SK-N-SH (cell line): ENCODE measurements around the gene LDLR. TPM values are rescaled to one million over a fixed set of nuclear protein-coding genes. Genes with fewer than 3 reads are reported as not detected.

Source experiments
- CTCF ChIA-PET: fragments of 300-600, 350-600 bp; formaldehyde crosslinking; extraction: SDS; loops from one replicate; lab custom pipeline; 2021; lab: Yijun Ruan, JAX
- POLR2A ChIA-PET: fragments of 350-600 bp; sonication (Branson Sonifier 250); formaldehyde crosslinking; extraction: SDS; loops from one replicate; lab custom pipeline; 2020; ENCODE audit warnings: antibody characterized with exemption, inconsistent platforms; lab: Yijun Ruan, JAX
- DNase-seq: peaks from one replicate; pipeline ENCODE4 v3.0.0; 2012
- H2AFZ ChIP-seq: fragments of 200-600 bp; sonication (generic); 2 replicates; pipeline ENCODE4 v1.8.1; 2016; ENCODE audit warnings: antibody characterized with exemption, mild to moderate bottlenecking, low read depth
- H3F3A ChIP-seq: fragments of 200-600 bp; sonication (generic); replicated peaks from 2 replicates; pipeline ENCODE3; 2016; ENCODE audit warnings: antibody characterized with exemption, mild to moderate bottlenecking; ENCODE audit not compliant: insufficient read depth
- H3K27ac ChIP-seq, 2 experiments: fragments of 200-500 bp in 1 of 2; fragments of 200-600 bp in 1 of 2; sonication (Bioruptor generic) in 1 of 2; sonication (generic), shearing (Covaris generic) in 1 of 2; 2 replicates each; pipeline versions ENCODE4 v1.5.1 to v1.6.1; 2014 to 2016; ENCODE audit warnings: low read depth in 2 of 2, inconsistent platforms in 1 of 2, low read length in 1 of 2, mild to moderate bottlenecking in 1 of 2, mixed read lengths in 1 of 2
- H3K27me3 ChIP-seq: fragments of 200-600 bp; sonication (generic), shearing (Covaris generic); 2 replicates; pipeline ENCODE4 v1.6.1; 2016; ENCODE audit warnings: mixed run types; ENCODE audit not compliant: insufficient read depth
- H3K36me3 ChIP-seq, 2 experiments: fragments of 200-500 bp in 1 of 2; fragments of 200-600 bp in 1 of 2; sonication (Bioruptor generic) in 1 of 2; sonication (generic) in 1 of 2; replicated peaks in 1 of 2; 2 replicates each; pipeline versions ENCODE3 to v1.5.1; 2014 to 2016; ENCODE audit warnings: low read length in 1 of 2, mild to moderate bottlenecking in 1 of 2; ENCODE audit not compliant: insufficient read depth in 2 of 2, control insufficient read depth in 1 of 2
- H3K4me1 ChIP-seq, 2 experiments: fragments of 200-500 bp in 1 of 2; fragments of 200-600 bp in 1 of 2; sonication (Bioruptor generic) in 1 of 2; sonication (generic), shearing (Covaris generic) in 1 of 2; 2 replicates each; pipeline versions ENCODE4 v1.5.1 to v1.6.1; 2014 to 2016; ENCODE audit warnings: low read depth in 1 of 2, low read length in 1 of 2, mixed run types in 1 of 2; ENCODE audit not compliant: insufficient read depth in 2 of 2, control insufficient read depth in 1 of 2
- H3K4me2 ChIP-seq: fragments of 200-600 bp; sonication (generic), shearing (Covaris generic); 2 replicates; pipeline ENCODE4 v1.6.1; 2017; ENCODE audit warnings: mixed run types
- H3K4me3 ChIP-seq, 2 experiments: fragments of 200-500 bp in 1 of 2; fragments of 200-600 bp in 1 of 2; sonication (Bioruptor generic) in 1 of 2; sonication (generic), shearing (Covaris generic) in 1 of 2; 2 replicates each; pipeline versions ENCODE4 v1.5.1 to v1.8.1; 2014 to 2016; ENCODE audit warnings: low read depth in 2 of 2, inconsistent platforms in 1 of 2, low read length in 1 of 2, mild to moderate bottlenecking in 1 of 2, mixed read lengths in 1 of 2, moderate library complexity in 1 of 2
- H3K79me2 ChIP-seq: fragments of 200-600 bp; sonication (generic); 2 replicates; pipeline ENCODE4 v1.8.1; 2017; ENCODE audit warnings: mild to moderate bottlenecking; ENCODE audit not compliant: insufficient read depth
- H3K9ac ChIP-seq: fragments of 200-600 bp; sonication (generic); 2 replicates; pipeline ENCODE4 v1.6.1; 2017; ENCODE audit warnings: mixed run types
- H3K9me2 ChIP-seq: fragments of 200-600 bp; sonication (generic); 2 replicates; pipeline ENCODE4 v1.6.1; 2017; ENCODE audit warnings: mixed run types
- H3K9me3 ChIP-seq: fragments of 200-600 bp; sonication (generic); 2 replicates; pipeline ENCODE4 v1.6.1; 2017; ENCODE audit warnings: mixed run types, mild to moderate bottlenecking, moderate library complexity
- H4K20me1 ChIP-seq: fragments of 200-600 bp; sonication (generic); 2 replicates; pipeline ENCODE4 v1.6.1; 2017; ENCODE audit warnings: mild to moderate bottlenecking, mixed run types; ENCODE audit not compliant: insufficient read depth
- ELF1 ChIP-seq: IDR thresholded peaks from 2 replicates; pipeline ENCODE4 v1.4.0; 2012
- EP300 ChIP-seq, 2 experiments: IDR thresholded peaks; 2 replicates each; pipeline versions ENCODE4 v1.4.0 to v1.6.1; 2012; ENCODE audit warnings: borderline replicate concordance in 1 of 2, low read depth in 1 of 2, low read length in 1 of 2
- EZH2phosphoT487 ChIP-seq: fragments of 200-600 bp; sonication (generic); IDR thresholded peaks from 2 replicates; pipeline ENCODE4 v1.6.1; 2017; ENCODE audit warnings: low read depth, mixed run types, mild to moderate bottlenecking, antibody characterized with exemption, moderate library complexity, borderline replicate concordance
- FOSL2 ChIP-seq: IDR thresholded peaks from 2 replicates; pipeline ENCODE4 v1.4.0; 2012; ENCODE audit warnings: low read depth, mild to moderate bottlenecking, moderate library complexity, borderline replicate concordance
- FOXJ3 ChIP-seq: sonication (generic); formaldehyde crosslinking; IDR thresholded peaks from 2 replicates; pipeline ENCODE4 v1.5.1; 2020; ENCODE audit warnings: mild to moderate bottlenecking, missing genetic modification reagents
- GABPA ChIP-seq: IDR thresholded peaks from 2 replicates; pipeline ENCODE4 v1.4.0; 2012; ENCODE audit warnings: low read depth, mild to moderate bottlenecking
- JUND ChIP-seq: IDR thresholded peaks from 2 replicates; pipeline ENCODE4 v1.4.0; 2012
- NFIC ChIP-seq: IDR thresholded peaks from 2 replicates; pipeline ENCODE4 v1.4.0; 2012; ENCODE audit warnings: borderline replicate concordance
- NRF1 ChIP-seq: IDR thresholded peaks from 2 replicates; pipeline ENCODE4 v1.6.1; 2012; ENCODE audit warnings: low read depth, mild to moderate bottlenecking, low read length
- RCOR1 ChIP-seq: fragments of 150-350 bp; IDR thresholded peaks from 2 replicates; pipeline ENCODE4 v1.6.1; 2017; ENCODE audit warnings: antibody characterized with exemption, low read length
- RFX5 ChIP-seq: IDR thresholded peaks from 2 replicates; pipeline ENCODE4 v1.6.1; 2012; ENCODE audit warnings: mild to moderate bottlenecking, improper control_type of control experiment, low read length
- RXRA ChIP-seq: IDR thresholded peaks from 2 replicates; pipeline ENCODE4 v1.4.0; 2012; ENCODE audit warnings: low read depth, mild to moderate bottlenecking, borderline replicate concordance
- SIN3A ChIP-seq: IDR thresholded peaks from 2 replicates; pipeline ENCODE4 v1.6.1; 2012; ENCODE audit warnings: low read depth, mild to moderate bottlenecking, low read length, moderate library complexity, borderline replicate concordance
- SMC3 ChIP-seq: IDR thresholded peaks from 2 replicates; pipeline ENCODE4 v1.6.1; 2012; ENCODE audit warnings: low read depth, low read length, improper control_type of control experiment
- TCF12 ChIP-seq: IDR thresholded peaks from 2 replicates; pipeline ENCODE4 v1.4.0; 2012
- TEAD4 ChIP-seq: IDR thresholded peaks from 2 replicates; pipeline ENCODE4 v1.4.0; 2012; ENCODE audit warnings: mild to moderate bottlenecking, borderline replicate concordance; ENCODE audit not compliant: insufficient read depth
- WGBS: methylation state at CpG from one replicate; pipeline ENCODE4 v1.1.6; 2017; ENCODE audit warnings: low lambda C conversion rate; 5-methylcytosine and 5-hydroxymethylcytosine counted together
- polyA plus RNA-seq, 3 experiments: library from polyadenylated mRNA; depleted of rRNA; stranded (reverse); fragments of >200 nt; gene quantifications; 2 replicates each; pipeline ENCODE4 v1.2.3, GENCODE V29; 2012
- TF ChIP-seq, protein P1 (sequence below): IDR thresholded peaks from 2 replicates; pipeline ENCODE4 v1.4.0; 2012; ENCODE audit warnings: low read depth, borderline replicate concordance
- TF ChIP-seq, protein P2 (sequence below): IDR thresholded peaks from 2 replicates; pipeline ENCODE4 v1.6.1; 2012; ENCODE audit warnings: mild to moderate bottlenecking, low read depth, low read length, moderate library complexity
- TF ChIP-seq, protein P3 (sequence below): IDR thresholded peaks from 2 replicates; pipeline ENCODE4 v1.4.0; 2012; ENCODE audit warnings: low read depth
- TF ChIP-seq, protein P4 (sequence below): fragments of 200-600 bp; sonication (generic); IDR thresholded peaks from 2 replicates; pipeline ENCODE4 v1.6.1; 2017; ENCODE audit warnings: antibody characterized with exemption, mild to moderate bottlenecking, moderate library complexity
- TF ChIP-seq, protein P5 (sequence below): IDR thresholded peaks from 2 replicates; pipeline ENCODE4; 2012

Gene LDLR
- polyA plus RNA-seq, 1 of the 3 experiments (the other 2 are of a cell fraction), result 25.1 TPM

DNA sequence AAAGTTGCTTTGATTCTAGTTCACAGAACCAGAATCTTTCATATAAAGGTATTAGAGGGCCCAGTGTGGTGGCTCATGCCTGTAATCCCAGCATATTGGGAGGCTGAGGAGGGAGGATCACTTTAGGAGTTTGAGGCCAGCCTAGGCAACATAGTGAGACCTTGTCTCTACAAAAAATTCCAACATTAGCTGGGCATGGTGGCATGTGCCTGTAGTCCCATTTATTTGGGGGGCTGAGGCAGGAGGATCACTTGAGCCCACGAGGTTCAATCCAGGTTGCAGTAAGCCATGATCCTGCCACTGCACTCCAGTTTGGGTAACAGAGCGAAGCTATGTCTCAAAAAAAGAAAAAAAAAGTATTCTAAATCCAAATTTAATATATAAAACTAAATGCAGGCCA is 9.1 kb downstream of the LDLR start:
- peaks cover 73% of the 10 kb centered on the region for H3K79me2 ChIP-seq
- WGBS, result 94% methylated on average over 2 of the region's 2 CpGs
- CTCF ChIA-PET, result no interaction called here
- no peaks in the 10 kb centered on the region for H3K9me2 ChIP-seq
- no peaks in the 10 kb centered on the region for H3K27me3 ChIP-seq
- H3K4me3 ChIP-seq, result no peak overlapping the region
- no peak overlapping the region for H3K9ac ChIP-seq
- DNase-seq, result no peak
- TF ChIP-seq SMC3 (no peak), EZH2phosphoT487 (no peak), FOSL2 (no peak), FOXJ3 (CRISPR knock-in tag) (no peak), TEAD4 (no peak), NFIC (no peak), ELF1 (no peak), RFX5 (no peak), EP300 (IDR thresholded peaks at IDR 0.05; ENCODE audit: borderline replicate concordance in 1 of 2, low read depth in 1 of 2, low read length in 1 of 2) (no peak), NRF1 (no peak)
- TF ChIP-seq, protein P1, sequence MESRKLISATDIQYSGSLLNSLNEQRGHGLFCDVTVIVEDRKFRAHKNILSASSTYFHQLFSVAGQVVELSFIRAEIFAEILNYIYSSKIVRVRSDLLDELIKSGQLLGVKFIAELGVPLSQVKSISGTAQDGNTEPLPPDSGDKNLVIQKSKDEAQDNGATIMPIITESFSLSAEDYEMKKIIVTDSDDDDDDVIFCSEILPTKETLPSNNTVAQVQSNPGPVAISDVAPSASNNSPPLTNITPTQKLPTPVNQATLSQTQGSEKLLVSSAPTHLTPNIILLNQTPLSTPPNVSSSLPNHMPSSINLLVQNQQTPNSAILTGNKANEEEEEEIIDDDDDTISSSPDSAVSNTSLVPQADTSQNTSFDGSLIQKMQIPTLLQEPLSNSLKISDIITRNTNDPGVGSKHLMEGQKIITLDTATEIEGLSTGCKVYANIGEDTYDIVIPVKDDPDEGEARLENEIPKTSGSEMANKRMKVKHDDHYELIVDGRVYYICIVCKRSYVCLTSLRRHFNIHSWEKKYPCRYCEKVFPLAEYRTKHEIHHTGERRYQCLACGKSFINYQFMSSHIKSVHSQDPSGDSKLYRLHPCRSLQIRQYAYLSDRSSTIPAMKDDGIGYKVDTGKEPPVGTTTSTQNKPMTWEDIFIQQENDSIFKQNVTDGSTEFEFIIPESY, result no peak
- H2AFZ ChIP-seq, result no peak overlapping the region
- peaks cover 28% of the 10 kb centered on the region for H3F3A ChIP-seq
- no peaks in the 10 kb centered on the region; the same call in 1 of the 2 replicates for H4K20me1 ChIP-seq
- POLR2A ChIA-PET, result no interaction called here
- H3K9me3 ChIP-seq, result no peaks in the 10 kb centered on the region; the same call in 1 of the 2 replicates
- H3K4me1 ChIP-seq, result peaks cover 0 to 28% of the 10 kb centered on the region in 2 experiments; a peak in 1 of 4 replicates
- H3K27ac ChIP-seq, result no peak overlapping the region
- peaks cover 6 to 23% of the 10 kb centered on the region in 2 experiments for H3K36me3 ChIP-seq
- H3K4me2 ChIP-seq, result no peak overlapping the region

DNA sequence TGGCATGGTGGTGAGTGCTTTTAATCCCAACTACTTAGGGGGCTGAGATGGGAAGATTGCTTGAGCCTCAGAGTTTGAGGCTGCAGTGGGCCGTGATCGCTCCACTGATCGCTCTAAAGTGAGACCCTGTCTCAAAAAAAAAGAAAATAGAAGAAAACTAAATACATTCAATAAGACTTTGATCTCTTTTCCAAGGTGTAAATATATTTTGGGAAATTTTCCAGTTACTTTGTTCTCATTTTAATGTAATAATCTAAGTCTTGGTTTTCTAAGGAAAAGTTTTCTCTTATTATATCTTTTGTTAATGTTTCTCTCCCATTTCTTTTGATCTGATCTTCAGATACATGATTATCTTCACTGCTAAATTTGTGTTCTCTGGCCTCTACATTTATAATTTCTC is 9.6 kb downstream of the LDLR start:
- no peaks in the 10 kb centered on the region for H3K27me3 ChIP-seq
- no peaks in the 10 kb centered on the region; the same call in 1 of the 2 replicates for H4K20me1 ChIP-seq
- no peak overlapping the region for H3K9ac ChIP-seq
- ChIA-PET CTCF (no interaction called here), POLR2A (no interaction called here)
- H3K79me2 ChIP-seq, result peaks cover 67% of the 10 kb centered on the region
- H3K36me3 ChIP-seq, result peaks cover 6 to 23% of the 10 kb centered on the region in 2 experiments
- H3K4me2 ChIP-seq, result no peak overlapping the region
- 99% methylated on average over 3 of the region's 3 CpGs for WGBS
- H2AFZ ChIP-seq, result no peak overlapping the region
- no peak overlapping the region for H3K27ac ChIP-seq
- H3K4me3 ChIP-seq, result no peak overlapping the region
- peaks cover 28% of the 10 kb centered on the region for H3F3A ChIP-seq
- DNase-seq, result no peak
- no peaks in the 10 kb centered on the region; the same call in 1 of the 2 replicates for H3K9me3 ChIP-seq
- H3K4me1 ChIP-seq, result peaks cover 0 to 28% of the 10 kb centered on the region in 2 experiments; a peak in 1 of 4 replicates
- H3K9me2 ChIP-seq, result no peaks in the 10 kb centered on the region
- TF ChIP-seq RXRA, result no peak
- TF ChIP-seq, protein P2, sequence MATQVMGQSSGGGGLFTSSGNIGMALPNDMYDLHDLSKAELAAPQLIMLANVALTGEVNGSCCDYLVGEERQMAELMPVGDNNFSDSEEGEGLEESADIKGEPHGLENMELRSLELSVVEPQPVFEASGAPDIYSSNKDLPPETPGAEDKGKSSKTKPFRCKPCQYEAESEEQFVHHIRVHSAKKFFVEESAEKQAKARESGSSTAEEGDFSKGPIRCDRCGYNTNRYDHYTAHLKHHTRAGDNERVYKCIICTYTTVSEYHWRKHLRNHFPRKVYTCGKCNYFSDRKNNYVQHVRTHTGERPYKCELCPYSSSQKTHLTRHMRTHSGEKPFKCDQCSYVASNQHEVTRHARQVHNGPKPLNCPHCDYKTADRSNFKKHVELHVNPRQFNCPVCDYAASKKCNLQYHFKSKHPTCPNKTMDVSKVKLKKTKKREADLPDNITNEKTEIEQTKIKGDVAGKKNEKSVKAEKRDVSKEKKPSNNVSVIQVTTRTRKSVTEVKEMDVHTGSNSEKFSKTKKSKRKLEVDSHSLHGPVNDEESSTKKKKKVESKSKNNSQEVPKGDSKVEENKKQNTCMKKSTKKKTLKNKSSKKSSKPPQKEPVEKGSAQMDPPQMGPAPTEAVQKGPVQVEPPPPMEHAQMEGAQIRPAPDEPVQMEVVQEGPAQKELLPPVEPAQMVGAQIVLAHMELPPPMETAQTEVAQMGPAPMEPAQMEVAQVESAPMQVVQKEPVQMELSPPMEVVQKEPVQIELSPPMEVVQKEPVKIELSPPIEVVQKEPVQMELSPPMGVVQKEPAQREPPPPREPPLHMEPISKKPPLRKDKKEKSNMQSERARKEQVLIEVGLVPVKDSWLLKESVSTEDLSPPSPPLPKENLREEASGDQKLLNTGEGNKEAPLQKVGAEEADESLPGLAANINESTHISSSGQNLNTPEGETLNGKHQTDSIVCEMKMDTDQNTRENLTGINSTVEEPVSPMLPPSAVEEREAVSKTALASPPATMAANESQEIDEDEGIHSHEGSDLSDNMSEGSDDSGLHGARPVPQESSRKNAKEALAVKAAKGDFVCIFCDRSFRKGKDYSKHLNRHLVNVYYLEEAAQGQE, result no peak
- no peak for TF ChIP-seq RCOR1
- TF ChIP-seq GABPA, result no peak
- TF ChIP-seq, protein P3, sequence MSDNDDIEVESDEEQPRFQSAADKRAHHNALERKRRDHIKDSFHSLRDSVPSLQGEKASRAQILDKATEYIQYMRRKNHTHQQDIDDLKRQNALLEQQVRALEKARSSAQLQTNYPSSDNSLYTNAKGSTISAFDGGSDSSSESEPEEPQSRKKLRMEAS, result no peak
- TF ChIP-seq, protein P4, sequence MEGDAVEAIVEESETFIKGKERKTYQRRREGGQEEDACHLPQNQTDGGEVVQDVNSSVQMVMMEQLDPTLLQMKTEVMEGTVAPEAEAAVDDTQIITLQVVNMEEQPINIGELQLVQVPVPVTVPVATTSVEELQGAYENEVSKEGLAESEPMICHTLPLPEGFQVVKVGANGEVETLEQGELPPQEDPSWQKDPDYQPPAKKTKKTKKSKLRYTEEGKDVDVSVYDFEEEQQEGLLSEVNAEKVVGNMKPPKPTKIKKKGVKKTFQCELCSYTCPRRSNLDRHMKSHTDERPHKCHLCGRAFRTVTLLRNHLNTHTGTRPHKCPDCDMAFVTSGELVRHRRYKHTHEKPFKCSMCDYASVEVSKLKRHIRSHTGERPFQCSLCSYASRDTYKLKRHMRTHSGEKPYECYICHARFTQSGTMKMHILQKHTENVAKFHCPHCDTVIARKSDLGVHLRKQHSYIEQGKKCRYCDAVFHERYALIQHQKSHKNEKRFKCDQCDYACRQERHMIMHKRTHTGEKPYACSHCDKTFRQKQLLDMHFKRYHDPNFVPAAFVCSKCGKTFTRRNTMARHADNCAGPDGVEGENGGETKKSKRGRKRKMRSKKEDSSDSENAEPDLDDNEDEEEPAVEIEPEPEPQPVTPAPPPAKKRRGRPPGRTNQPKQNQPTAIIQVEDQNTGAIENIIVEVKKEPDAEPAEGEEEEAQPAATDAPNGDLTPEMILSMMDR, result no peak
- TF ChIP-seq, protein P5, sequence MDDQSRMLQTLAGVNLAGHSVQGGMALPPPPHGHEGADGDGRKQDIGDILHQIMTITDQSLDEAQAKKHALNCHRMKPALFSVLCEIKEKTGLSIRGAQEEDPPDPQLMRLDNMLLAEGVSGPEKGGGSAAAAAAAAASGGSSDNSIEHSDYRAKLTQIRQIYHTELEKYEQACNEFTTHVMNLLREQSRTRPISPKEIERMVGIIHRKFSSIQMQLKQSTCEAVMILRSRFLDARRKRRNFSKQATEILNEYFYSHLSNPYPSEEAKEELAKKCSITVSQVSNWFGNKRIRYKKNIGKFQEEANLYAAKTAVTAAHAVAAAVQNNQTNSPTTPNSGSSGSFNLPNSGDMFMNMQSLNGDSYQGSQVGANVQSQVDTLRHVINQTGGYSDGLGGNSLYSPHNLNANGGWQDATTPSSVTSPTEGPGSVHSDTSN, result no peak
- no peak for TF ChIP-seq EP300 (IDR thresholded peaks at IDR 0.05; ENCODE audit: borderline replicate concordance in 1 of 2, low read depth in 1 of 2, low read length in 1 of 2)
- TF ChIP-seq NRF1, result no peak
- TF ChIP-seq SIN3A, result no peak
- no peak for TF ChIP-seq JUND
- TF ChIP-seq TCF12, result no peak
- TF ChIP-seq NFIC, result no peak
